ENCODE results near the gene ATP5PD. TPM values are rescaled to one million over a fixed set of nuclear protein-coding genes. Genes with fewer than 3 reads are reported as not detected.

The ATP5PD gene
- total and polyA plus RNA-seq, 2 of the 13 experiments (the other 11 are each of a cell fraction or from before 2014, with no cell fraction given) = 158 to 428 TPM

DNA sequence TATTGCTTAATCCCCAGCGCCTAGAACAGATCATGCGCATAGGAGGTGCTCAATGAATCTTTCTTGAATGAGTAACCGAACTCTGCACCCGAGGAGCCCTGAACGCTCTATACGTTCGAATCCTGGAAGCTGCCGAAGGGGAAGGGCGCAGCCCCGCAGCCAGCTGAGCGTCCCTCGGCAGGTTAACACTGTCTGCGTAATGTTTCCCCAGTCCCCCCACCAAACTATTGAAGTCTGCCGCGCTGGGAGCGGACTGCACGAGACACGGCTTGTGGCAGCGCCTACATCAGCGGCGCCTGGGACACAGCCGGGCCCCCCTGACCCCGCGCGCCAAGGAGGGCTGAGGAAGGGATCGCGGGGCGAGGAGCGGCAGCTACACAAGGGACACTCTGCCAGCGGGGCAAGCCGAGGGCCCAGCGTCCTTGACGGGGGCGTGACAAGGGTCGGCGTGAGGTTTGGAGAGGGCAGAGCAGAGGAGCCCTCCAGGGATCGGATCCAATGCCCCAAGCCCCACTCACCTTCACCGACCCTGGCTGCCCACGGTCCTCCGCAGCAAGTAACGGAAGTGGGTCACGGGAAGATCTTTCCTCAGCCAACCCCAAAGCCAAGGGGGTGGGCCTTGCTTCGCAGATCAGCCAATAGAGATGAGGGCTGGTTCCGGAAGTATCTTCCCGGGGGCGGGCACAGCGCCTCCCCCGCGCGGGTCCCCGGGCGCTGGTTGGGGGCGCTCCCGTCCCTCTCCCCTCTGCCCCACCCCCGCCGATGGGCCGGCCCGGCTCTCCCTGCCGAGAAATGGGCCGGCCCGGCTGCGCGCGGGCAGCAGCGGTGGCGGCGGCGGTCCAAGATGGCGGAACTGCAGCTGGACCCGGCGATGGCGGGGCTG, at the start of gene ATP5PD, which contains the start of gene KCTD2 (continued):
- 0 out of 2 replicates have a peak, but pooled peaks have one; percentile 23 for TF ChIP-seq ZFYVE20 (CRISPR knock-in tag; IDR thresholded peaks at IDR 0.05; ENCODE audit: borderline replicate concordance, low read depth)
- TF ChIP-seq ZMAT3 (CRISPR knock-in tag; conservative IDR thresholded peaks at IDR 0.05) = peak; percentile 93
- peak; percentile 88; the same call in 1 of the 2 replicates for TF ChIP-seq ZNF510 (CRISPR knock-in tag; IDR thresholded peaks at IDR 0.05; ENCODE audit: low read depth)
- TF ChIP-seq NFATC3 (CRISPR knock-in tag; IDR thresholded peaks at IDR 0.05) = peak; percentile 82
- TF ChIP-seq FOXA1 (IDR thresholded peaks at IDR 0.05) = no peak
- TF ChIP-seq FOXA1 (CRISPR knock-in tag; IDR thresholded peaks at IDR 0.05) = no peak
- TF ChIP-seq SMC3 (IDR thresholded peaks at IDR 0.05; ENCODE audit: low read length) = no peak; the same call in 1 of the 2 replicates
- no peak for TF ChIP-seq ZNF720 (CRISPR knock-in tag; IDR thresholded peaks at IDR 0.05)
- no peak; the same call in 1 of the 2 replicates for TF ChIP-seq ZNF816 (CRISPR knock-in tag; IDR thresholded peaks at IDR 0.05; ENCODE audit: borderline replicate concordance)
- no peak for TF ChIP-seq NFIC (IDR thresholded peaks at IDR 0.05; ENCODE audit: low read length)
- TF ChIP-seq ZNF337 (CRISPR knock-in tag; IDR thresholded peaks at IDR 0.05; ENCODE audit: borderline replicate concordance, low read depth) = peak; percentile 65; the same call in 1 of the 2 replicates
- peak; percentile 90 for TF ChIP-seq ZNF616 (CRISPR knock-in tag; IDR thresholded peaks at IDR 0.05; ENCODE audit: low read depth)
- TF ChIP-seq ZNF33A (CRISPR knock-in tag; IDR thresholded peaks at IDR 0.05; ENCODE audit: borderline replicate concordance) = no peak
- TF ChIP-seq HOXA9 (CRISPR knock-in tag; IDR thresholded peaks at IDR 0.05; ENCODE audit: borderline replicate concordance) = no peak
- no peak for TF ChIP-seq TCF7L2 (IDR thresholded peaks at IDR 0.05; ENCODE audit: low read depth, low read length)
- TF ChIP-seq, protein P1, sequence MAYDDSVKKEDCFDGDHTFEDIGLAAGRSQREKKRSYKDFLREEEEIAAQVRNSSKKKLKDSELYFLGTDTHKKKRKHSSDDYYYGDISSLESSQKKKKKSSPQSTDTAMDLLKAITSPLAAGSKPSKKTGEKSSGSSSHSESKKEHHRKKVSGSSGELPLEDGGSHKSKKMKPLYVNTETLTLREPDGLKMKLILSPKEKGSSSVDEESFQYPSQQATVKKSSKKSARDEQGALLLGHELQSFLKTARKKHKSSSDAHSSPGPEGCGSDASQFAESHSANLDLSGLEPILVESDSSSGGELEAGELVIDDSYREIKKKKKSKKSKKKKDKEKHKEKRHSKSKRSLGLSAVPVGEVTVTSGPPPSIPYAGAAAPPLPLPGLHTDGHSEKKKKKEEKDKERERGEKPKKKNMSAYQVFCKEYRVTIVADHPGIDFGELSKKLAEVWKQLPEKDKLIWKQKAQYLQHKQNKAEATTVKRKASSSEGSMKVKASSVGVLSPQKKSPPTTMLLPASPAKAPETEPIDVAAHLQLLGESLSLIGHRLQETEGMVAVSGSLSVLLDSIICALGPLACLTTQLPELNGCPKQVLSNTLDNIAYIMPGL (CRISPR knock-in tag; IDR thresholded peaks at IDR 0.05; ENCODE audit: borderline replicate concordance in 1 of 2, low read depth in 1 of 2) = peak; percentile 93 to 95
- TF ChIP-seq, protein P2, sequence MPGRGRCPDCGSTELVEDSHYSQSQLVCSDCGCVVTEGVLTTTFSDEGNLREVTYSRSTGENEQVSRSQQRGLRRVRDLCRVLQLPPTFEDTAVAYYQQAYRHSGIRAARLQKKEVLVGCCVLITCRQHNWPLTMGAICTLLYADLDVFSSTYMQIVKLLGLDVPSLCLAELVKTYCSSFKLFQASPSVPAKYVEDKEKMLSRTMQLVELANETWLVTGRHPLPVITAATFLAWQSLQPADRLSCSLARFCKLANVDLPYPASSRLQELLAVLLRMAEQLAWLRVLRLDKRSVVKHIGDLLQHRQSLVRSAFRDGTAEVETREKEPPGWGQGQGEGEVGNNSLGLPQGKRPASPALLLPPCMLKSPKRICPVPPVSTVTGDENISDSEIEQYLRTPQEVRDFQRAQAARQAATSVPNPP (CRISPR knock-in tag; IDR thresholded peaks at IDR 0.05) = no peak; the same call in 1 of the 2 replicates
- TF ChIP-seq, protein P3, sequence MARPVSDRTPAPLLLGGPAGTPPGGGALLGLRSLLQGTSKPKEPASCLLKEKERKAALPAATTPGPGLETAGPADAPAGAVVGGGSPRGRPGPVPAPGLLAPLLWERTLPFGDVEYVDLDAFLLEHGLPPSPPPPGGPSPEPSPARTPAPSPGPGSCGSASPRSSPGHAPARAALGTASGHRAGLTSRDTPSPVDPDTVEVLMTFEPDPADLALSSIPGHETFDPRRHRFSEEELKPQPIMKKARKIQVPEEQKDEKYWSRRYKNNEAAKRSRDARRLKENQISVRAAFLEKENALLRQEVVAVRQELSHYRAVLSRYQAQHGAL (CRISPR knock-in tag; IDR thresholded peaks at IDR 0.05; ENCODE audit: not compliant biosample characterization) = peak; percentile 29
- TF ChIP-seq U2AF2 (IDR thresholded peaks at IDR 0.05; ENCODE audit: low read depth, low read length) = no peak
- peak; percentile 71; the same call in 1 of the 2 replicates for TF ChIP-seq ZNF446 (CRISPR knock-in tag; IDR thresholded peaks at IDR 0.05)
- TF ChIP-seq ZNF703 (CRISPR knock-in tag; IDR thresholded peaks at IDR 0.05; ENCODE audit: borderline replicate concordance) = no peak
- no peak for TF ChIP-seq CCAR2 (optimal IDR thresholded peaks at IDR 0.05; ENCODE audit: low read depth, low read length)
